ENCODE results near the gene ESX1. TPM values are rescaled to one million over a fixed set of nuclear protein-coding genes. Genes with fewer than 3 reads are reported as not detected.
"Not testable (repeated sequence)": the region's sequence is repeated elsewhere in the genome, so short reads cannot be mapped to it uniquely, and the experiment has no call there.

Gene ESX1
- total RNA-seq, 2 experiments from 2014 or later, result not detected

- intact Hi-C loops (cut with micrococcal nuclease), result no loop called here
- CTCF ChIA-PET, result no interaction called here
- H3K27ac Mint-ChIP-seq, result no peak overlapping the region
- peaks cover 6% of the 10 kb centered on the region for H3K4me1 Mint-ChIP-seq (ENCODE audit: low read depth)
- peak; percentile 8 for DNase-seq
- H3K4me3 Mint-ChIP-seq, result peak overlapping the region; percentile 55
- H3K27me3 Mint-ChIP-seq, result peaks cover 24% of the 10 kb centered on the region
- H3K9me3 Mint-ChIP-seq, result no peaks in the 10 kb centered on the region
- POLR2A ChIA-PET, result no interaction called here
- H3K36me3 Mint-ChIP-seq, result no peaks in the 10 kb centered on the region
Observed at GRCh38 chrX:104253567-104254441, 929 bp downstream of the ESX1 start.

GRCh38 chrX:104250470-104250869 is 4.3 kb downstream of the ESX1 start:
- intact Hi-C loops (cut with micrococcal nuclease), result no loop called here
- H3K9me3 Mint-ChIP-seq, result no peaks in the 10 kb centered on the region
- DNase-seq, result no peak
- no peaks in the 10 kb centered on the region for H3K36me3 Mint-ChIP-seq
- H3K4me1 Mint-ChIP-seq (ENCODE audit: low read depth), result peaks cover 6% of the 10 kb centered on the region
- H3K27me3 Mint-ChIP-seq, result peaks cover 18% of the 10 kb centered on the region
- ChIA-PET POLR2A (no interaction called here), CTCF (no interaction called here)
- H3K27ac Mint-ChIP-seq, result no peak overlapping the region
- no peak overlapping the region for H3K4me3 Mint-ChIP-seq

GRCh38 chrX:104230060-104230459 is 24.7 kb downstream of the ESX1 start:
- H3K36me3 Mint-ChIP-seq; CTCF ChIA-PET; POLR2A ChIA-PET; intact Hi-C loops (cut with micrococcal nuclease); H3K4me1 Mint-ChIP-seq (ENCODE audit: low read depth); H3K9me3 Mint-ChIP-seq; H3K27me3 Mint-ChIP-seq; DNase-seq; H3K27ac Mint-ChIP-seq; H3K4me3 Mint-ChIP-seq: not testable (repeated sequence)

DNA sequence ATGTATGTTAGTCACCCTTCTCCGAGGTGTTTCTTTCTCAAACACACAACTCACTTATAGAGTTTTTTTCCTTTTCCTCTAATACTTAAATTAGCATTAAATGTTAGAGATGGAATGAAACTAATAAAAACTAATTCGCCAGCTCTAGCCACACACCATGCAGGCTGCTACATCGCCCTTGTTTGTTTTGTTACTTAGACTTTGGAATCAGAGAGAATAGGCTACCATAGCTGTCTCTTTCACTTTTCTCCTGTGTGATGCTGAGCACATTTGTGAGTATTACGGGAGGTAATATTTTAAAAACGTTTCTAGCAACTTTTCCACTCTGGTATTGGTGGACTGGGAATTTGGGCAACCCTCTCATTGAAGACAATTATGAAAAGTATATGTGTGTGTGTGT is 43.5 kb downstream of the ESX1 start:
- DNase-seq, result no peak
- Mint-ChIP-seq H3K36me3 (no peaks in the 10 kb centered on the region), H3K4me1 (ENCODE audit: low read depth) (no peaks in the 10 kb centered on the region), H3K27ac (no peak overlapping the region), H3K4me3 (no peak overlapping the region), H3K9me3 (no peaks in the 10 kb centered on the region), H3K27me3 (no peaks in the 10 kb centered on the region)
- intact Hi-C loops (cut with micrococcal nuclease), result no loop called here
- ChIA-PET CTCF (no interaction called here), POLR2A (no interaction called here)

GRCh38 chrX:104205548-104205947 is 49.2 kb downstream of the ESX1 start:
- Mint-ChIP-seq H3K4me1 (ENCODE audit: low read depth) (no peaks in the 10 kb centered on the region), H3K27ac (no peak overlapping the region), H3K4me3 (no peak overlapping the region), H3K9me3 (no peaks in the 10 kb centered on the region), H3K27me3 (no peaks in the 10 kb centered on the region), H3K36me3 (peaks cover 3% of the 10 kb centered on the region)
- no peak for DNase-seq
- POLR2A ChIA-PET, result no interaction called here
- intact Hi-C loops (cut with micrococcal nuclease), result no loop called here
- CTCF ChIA-PET, result interaction anchor here (0.7 kb wide), 1 partner anchor 10 kb away, joined by 3 read pairs; no protein-coding TSS in a partner anchor

Other genes starting within 250 kb of the ESX1 start
- not detected for gene H2BW1, start 241.2 kb downstream of the ESX1 start, total RNA-seq
- gene H2BW2, start 215.0 kb downstream of the ESX1 start, total RNA-seq, result not detected
- gene TMSB15C, start 178.7 kb downstream of the ESX1 start, total RNA-seq, result 1 to 10 TPM; 1.6 to 2.7 TPM
- gene ZCCHC18, start 142.4 kb downstream of the ESX1 start, total RNA-seq, result under 1 TPM; 0.36 to 0.77 TPM
- 1 to 10 TPM; 3.6 to 4.2 TPM for gene SLC25A53, start 97.9 kb downstream of the ESX1 start, total RNA-seq
- 1 to 10 TPM; 8.3 to 9.1 TPM for gene FAM199X, start 88.5 kb downstream of the ESX1 start, total RNA-seq